G401.6 (cell line): ENCODE data around the gene CEP170.
"Not testable (repeated sequence)": the region's sequence is repeated elsewhere in the genome, so short reads cannot be mapped to it uniquely, and the experiment has no call there.

ENCODE experiments used
- FAIRE-seq: peaks from 2 replicates; lab custom pipeline; 2012; peaks lifted over from hg19 to GRCh38; lab: Jason Lieb, UNC

The CEP170 gene

GRCh38 chr1:243173758-243174369 is 81.2 kb downstream of the CEP170 start:
- not testable (repeated sequence) for FAIRE-seq

DNA sequence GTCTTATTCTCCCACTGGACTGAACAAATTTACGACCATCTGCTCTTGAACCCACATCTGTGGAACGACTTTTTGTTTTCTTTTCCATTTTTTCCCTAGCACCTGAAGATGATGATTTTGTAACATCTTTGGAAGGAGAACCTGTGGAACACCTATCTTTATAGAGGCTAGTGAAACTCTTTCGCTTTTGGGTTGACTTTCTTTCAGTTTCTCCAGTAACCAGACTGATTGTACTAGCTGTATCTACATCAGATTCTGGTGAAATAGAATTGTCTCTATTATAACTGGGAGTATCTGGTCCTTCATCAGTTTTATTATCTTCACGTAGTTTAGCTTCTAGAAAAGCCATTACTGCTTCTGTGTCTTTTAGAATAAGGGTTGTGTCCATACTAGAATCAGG is 90.2 kb downstream of the CEP170 start:
- FAIRE-seq: not testable (repeated sequence)

- not testable (repeated sequence) for FAIRE-seq
Measured at GRCh38 chr1:243150906-243151305, 104.2 kb downstream of the CEP170 start.

- FAIRE-seq: not testable (repeated sequence)
Measured at GRCh38 chr1:243149120-243149519, 106.0 kb downstream of the CEP170 start.

DNA sequence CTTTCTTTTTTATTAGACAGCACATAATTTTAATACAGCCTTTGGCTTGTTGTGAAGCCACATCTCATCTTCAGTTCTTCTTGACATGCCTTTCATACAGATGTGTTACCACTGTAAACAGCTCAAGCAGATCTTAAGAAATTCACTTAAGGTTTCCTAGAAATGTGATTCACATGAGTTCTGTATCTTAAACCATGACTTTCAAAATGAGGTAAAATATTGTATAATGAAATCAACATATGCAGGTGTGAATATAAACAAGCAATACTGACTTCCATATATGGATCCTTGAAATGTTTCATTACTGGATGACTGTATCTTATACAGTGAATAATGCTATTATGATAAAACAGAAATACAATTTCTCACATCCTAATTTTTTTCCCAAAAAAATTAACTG is 107.7 kb downstream of the CEP170 start:
- FAIRE-seq: not testable (repeated sequence)

GRCh38 chr1:243140498-243140897 is 114.6 kb downstream of the CEP170 start:
- FAIRE-seq: not testable (repeated sequence)

DNA sequence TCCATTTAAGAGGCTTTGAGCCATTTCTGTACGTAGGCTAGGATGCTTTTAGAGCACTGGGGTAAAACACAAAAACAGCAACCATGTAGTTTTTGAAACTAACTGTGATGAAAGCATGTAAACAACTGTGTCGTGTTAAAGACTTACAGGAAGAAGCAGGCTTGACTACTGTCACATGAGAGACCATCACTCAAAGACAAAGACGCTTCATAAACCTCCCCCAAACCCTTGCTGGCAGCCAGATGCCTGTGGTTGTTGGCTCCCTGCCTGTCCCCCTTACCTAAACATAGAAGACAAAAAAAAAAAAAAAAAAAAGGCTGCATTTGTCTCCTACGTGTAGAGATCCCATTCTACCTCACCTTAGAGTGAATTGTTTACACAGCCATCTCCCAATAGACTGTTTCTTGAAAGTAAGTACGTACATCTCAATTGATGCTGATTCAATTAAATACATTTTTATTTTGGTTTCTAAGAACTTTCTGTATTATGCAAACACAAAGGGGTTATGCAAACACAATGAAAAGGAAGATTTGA is 132.1 kb downstream of the CEP170 start:
- FAIRE-seq: not testable (repeated sequence)

DNA sequence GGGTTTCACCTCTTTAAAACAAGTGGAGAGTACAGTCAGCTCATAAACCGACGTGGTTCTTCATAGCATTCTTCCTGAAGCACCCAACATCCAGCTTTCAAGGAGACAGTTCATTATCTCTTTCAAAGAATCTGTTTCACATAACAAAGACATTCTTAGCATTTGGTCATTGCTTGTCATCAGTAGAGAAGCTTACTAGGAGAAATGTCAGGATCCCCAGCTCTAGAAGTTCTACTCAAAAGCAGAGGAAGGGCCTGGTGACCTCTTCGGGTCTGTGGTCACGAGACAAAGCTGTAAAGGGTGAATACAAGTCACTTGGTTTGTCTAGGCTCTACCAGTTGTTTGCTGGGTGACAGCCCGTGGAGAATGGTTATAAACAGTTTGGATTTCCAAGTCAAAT is 133.1 kb downstream of the CEP170 start:
- not testable (repeated sequence) for FAIRE-seq

- not testable (repeated sequence) for FAIRE-seq
Measured at GRCh38 chr1:243118601-243119322, 136.3 kb downstream of the CEP170 start.

DNA sequence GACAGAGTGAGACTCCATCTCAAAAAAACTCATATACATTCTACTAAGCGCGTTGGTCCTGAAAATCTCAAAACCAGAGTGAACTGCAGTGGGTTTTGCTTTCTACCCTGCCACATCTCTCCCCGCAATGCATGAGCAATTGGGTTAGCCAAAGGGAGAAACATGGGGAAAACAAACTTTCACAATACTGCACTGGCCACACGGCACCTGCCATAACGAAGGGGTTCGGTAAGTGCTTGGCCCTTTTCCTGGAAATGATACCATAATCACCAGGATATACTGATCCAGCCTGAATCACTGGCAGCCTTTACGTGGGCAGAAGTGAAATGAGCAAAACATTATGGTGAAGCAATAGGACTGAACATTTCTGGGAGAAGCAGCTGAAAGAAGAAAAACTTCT is 138.9 kb downstream of the CEP170 start:
- FAIRE-seq: not testable (repeated sequence)

DNA sequence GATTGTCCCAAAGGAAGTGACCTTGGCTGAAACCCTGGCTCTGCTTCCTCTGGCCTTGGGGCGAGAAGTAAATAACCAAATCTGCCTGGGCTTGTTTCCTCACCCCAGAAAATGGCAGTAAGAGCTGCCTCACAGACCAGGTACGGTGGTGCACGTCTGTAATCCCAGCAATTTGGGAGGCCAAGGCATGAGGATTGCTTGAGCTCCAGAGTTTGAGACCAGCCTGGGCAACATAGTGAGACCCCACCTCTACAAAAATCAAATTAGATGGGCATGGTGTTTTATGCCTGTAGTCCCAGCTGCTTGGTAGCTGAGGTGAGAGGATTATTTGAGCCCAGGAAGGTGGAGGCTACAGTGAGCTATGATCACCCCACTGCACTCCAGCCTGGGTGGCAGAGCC is 140.3 kb downstream of the CEP170 start:
- not testable (repeated sequence) for FAIRE-seq

GRCh38 chr1:243114059-243114713 is 140.9 kb downstream of the CEP170 start:
- FAIRE-seq: not testable (repeated sequence)

GRCh38 chr1:243107171-243107570 is 147.9 kb downstream of the CEP170 start:
- not testable (repeated sequence) for FAIRE-seq

- not testable (repeated sequence) for FAIRE-seq
Measured at GRCh38 chr1:243105652-243106332, 149.3 kb downstream of the CEP170 start.

DNA sequence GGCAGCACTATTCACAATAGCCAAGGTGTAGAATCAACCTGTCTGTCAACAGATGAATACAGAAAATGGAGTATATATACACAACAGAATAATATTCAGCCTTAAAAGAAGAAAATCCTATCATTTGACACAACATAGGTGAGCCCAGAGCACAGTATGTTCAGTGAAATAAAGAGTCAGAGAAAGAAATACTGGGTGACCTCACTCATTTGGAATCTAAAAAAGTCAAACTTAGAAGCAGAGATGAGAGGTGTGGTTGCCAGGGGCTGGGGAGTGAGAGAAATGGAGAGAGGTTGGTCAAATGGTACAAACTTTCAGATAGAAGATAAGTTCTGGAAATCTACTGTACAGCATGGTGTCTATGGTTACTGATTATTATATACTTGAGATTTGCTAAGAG is 150.0 kb downstream of the CEP170 start:
- not testable (repeated sequence) for FAIRE-seq

- not testable (repeated sequence) for FAIRE-seq
Measured at GRCh38 chr1:243104452-243104851, 150.6 kb downstream of the CEP170 start.

- not testable (repeated sequence) for FAIRE-seq
Measured at GRCh38 chr1:243101551-243102050, 153.5 kb downstream of the CEP170 start.

- not testable (repeated sequence) for FAIRE-seq
Measured at GRCh38 chr1:243087368-243087767, 167.7 kb downstream of the CEP170 start.
